H1 (cell line): ENCODE results near the gene MBD4.

ENCODE experiments used
- CEBPB ChIP-seq: IDR thresholded peaks from 2 replicates; pipeline ENCODE4 v1.6.1; 2012; ENCODE audit warnings: low read depth, low read length
- CHD7 ChIP-seq: fragments of 300-600 bp; sonication (generic); IDR thresholded peaks from 2 replicates; pipeline ENCODE4 v1.7.1; 2012; ENCODE audit warnings: low read length, moderate library complexity, mild to moderate bottlenecking, inconsistent platforms; ENCODE audit not compliant: insufficient replicate concordance
- CTCF ChIP-seq, 3 experiments: IDR thresholded peaks; 1 replicate in 2 of 3; 2 replicates in 1 of 3; pipeline versions ENCODE4 v1.5.1 to v1.6.1; 2011; ENCODE audit warnings: low read length in 3 of 3, mild to moderate bottlenecking in 3 of 3, inconsistent platforms in 2 of 3, low read depth in 1 of 3, moderate library complexity in 1 of 3; ENCODE audit not compliant: insufficient read depth in 1 of 3; ENCODE audit errors: control extremely low read depth in 1 of 3
- E2F6 ChIP-seq: IDR thresholded peaks from 2 replicates; pipeline ENCODE4 v1.6.1; 2012; ENCODE audit warnings: inconsistent platforms
- HDAC6 ChIP-seq: IDR thresholded peaks from one replicate; pipeline ENCODE4 v1.7.1; 2012; ENCODE audit warnings: low read depth, mild to moderate bottlenecking, inconsistent platforms, low read length, moderate library complexity
- MAFK ChIP-seq: IDR thresholded peaks from 2 replicates; pipeline ENCODE4 v1.6.1; 2012; ENCODE audit warnings: low read depth, mild to moderate bottlenecking, improper control_type of control experiment, low read length
- POLR2A ChIP-seq, 2 experiments: IDR thresholded peaks; 1 replicate in 1 of 2; 2 replicates in 1 of 2; pipeline ENCODE4 v1.6.1; 2011; ENCODE audit warnings: low read depth in 2 of 2, low read length in 2 of 2, mild to moderate bottlenecking in 2 of 2; ENCODE audit errors: control extremely low read depth in 1 of 2
- TAF7 ChIP-seq: optimal IDR thresholded peaks from 2 replicates; pipeline ENCODE3; 2011; ENCODE audit warnings: low read depth, mild to moderate bottlenecking, inconsistent platforms, low read length, moderate library complexity, borderline replicate concordance

GRCh38 chr3:129481766-129482332 is 42.1 kb upstream of the MBD4 start:
- TF ChIP-seq CTCF (IDR thresholded peaks at IDR 0.05; ENCODE audit: control extremely low read depth in 1 of 3, insufficient read depth in 1 of 3, low read depth in 1 of 3, low read length in 3 of 3) (no peak), MAFK (no peak), CHD7 (no peak), HDAC6 (no peak), E2F6 (no peak), TAF7 (no peak), POLR2A (IDR thresholded peaks at IDR 0.05; ENCODE audit: control extremely low read depth in 1 of 2, low read depth in 2 of 2, low read length in 2 of 2) (no peak), CEBPB (no peak)
